A549 treated with dexamethasone at 1 μM for 4 hours (cell line): ENCODE results near the gene C4orf36. TPM values are rescaled to one million over a fixed set of nuclear protein-coding genes. Genes with fewer than 3 reads are reported as not detected.

Experiments
- total RNA-seq: library from RNA; stranded (reverse); fragments of 200-300 nt; extraction: Qiagen RNA extraction; gene quantifications from 5 replicates; pipeline ENCODE4 v1.2.3, GENCODE V29; 2022

The C4orf36 gene, protein sequence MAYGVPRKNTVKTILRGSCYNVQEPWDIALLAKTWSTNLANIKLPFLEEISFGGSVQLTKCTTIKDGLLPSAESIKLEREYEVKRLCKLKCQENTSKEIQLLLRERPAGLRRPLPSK
- 0.73 to 1.7 TPM (median 1.2 TPM) in 5 replicates for total RNA-seq

GRCh38 chr4:86891762-86892635, at the start of gene C4orf36:
TSS of gene C4orf36 (minus strand) at chr4:86892422. CDS start at chr4:86891520, 902 bp downstream.

DNA sequence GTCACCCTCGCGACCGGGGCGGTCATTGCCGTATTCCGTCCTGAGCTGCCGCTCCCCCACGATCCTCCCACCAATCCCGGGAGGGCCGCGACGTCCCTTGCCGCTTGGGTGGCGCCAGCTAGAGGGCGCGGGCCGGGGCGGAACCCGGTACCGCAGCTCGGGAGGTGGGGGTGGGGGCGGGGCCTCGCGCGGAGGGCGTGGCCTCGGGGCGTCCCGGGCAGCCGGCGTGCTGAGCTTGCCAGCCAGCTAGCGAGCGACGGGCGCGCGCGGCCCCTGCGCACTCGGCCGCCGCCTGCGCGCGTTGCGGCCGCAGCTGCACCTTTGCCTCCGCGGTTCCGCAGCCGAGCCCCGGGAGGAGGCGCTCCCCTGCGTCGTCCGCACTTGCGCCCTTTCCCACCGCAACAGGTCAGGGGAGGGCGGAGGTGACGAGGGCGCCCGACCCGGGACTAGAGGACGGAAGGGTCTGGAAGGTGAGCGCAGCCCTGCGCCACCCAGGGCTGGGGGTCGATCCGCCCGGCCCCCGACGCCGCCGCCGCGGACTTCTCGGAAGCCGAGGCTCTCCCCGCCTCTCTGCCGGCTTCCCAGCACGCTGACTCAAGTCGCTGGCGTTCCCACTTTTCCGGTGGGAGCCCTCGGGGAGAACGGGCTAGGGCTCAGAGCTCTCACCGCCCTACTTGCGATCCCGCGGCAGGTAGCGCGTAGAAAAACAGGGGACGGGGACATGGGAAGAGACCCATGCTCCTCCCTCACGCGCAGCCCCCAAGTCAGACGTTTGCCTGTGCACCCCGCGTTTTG, 42.7 kb upstream of the C4orf36 start, which contains the start of gene AFF1:
Gene AFF1 (plus strand): TSS at position 241 of the 795 bp plus-strand sequence. CDS start 13,523 bp downstream, outside the sequence.

GRCh38 chr4:86848732-86849619, 43.2 kb downstream of the C4orf36 start, which contains the start of gene SLC10A6:
TSS of gene SLC10A6 (minus strand) at chr4:86849384. CDS start at chr4:86849115, 269 bp downstream.

Other genes starting within 250 kb of the C4orf36 start
- gene SLC10A6, start 43.0 kb downstream of the C4orf36 start, total RNA-seq, result not detected in 5 replicates
- 8.0 to 17.6 TPM (median 14.5 TPM) in 5 replicates for gene AFF1, start 42.6 kb upstream of the C4orf36 start, total RNA-seq